Naive thymus-derived CD8-positive, alpha-beta T cell (primary cell): ENCODE data around the gene RASD2. TPM values are rescaled to one million over a fixed set of nuclear protein-coding genes. Genes with fewer than 3 reads are reported as not detected.

ENCODE experiments used
- ATAC-seq, 2 donors: fragments of 150-1000 bp; cut with Tn5 transposase in 1 of 2; sonication (Bioruptor Pico), chemical (Tn5 transposase) in 1 of 2; 1 replicate in 1 of 2; 2 replicates in 1 of 2; pipeline ENCODE4 v1.10.0; 2021; ENCODE audit warnings: mild to moderate bottlenecking in 2 of 2, moderate library complexity in 2 of 2
- POLR2A ChIA-PET: fragments of 350-600 bp; sonication (Branson Sonifier 250); formaldehyde crosslinking; loops from one replicate; lab custom pipeline; 2021; ENCODE audit warnings: antibody characterized with exemption; lab: Charles Lee
- DNase-seq, 10 donors: peaks; one replicate each; pipeline versions ENCODE4 v3.0.0 to v3.0.0-alpha.2; 2020 to 2022
- H3K27ac Mint-ChIP-seq, 10 donors: one replicate each; pipeline ENCODE4 v1.8.0; 2020 to 2022; ENCODE audit warnings: mild to moderate bottlenecking in 10 of 10, mixed read lengths in 10 of 10, moderate library complexity in 4 of 10, inconsistent platforms in 1 of 10
- H3K27me3 Mint-ChIP-seq, 5 donors: one replicate each; pipeline ENCODE4 v1.8.0; 2021 to 2022; ENCODE audit warnings: mixed read lengths in 5 of 5
- H3K36me3 Mint-ChIP-seq, 3 donors: one replicate each; pipeline ENCODE4 v1.8.0; 2020 to 2022; ENCODE audit warnings: mixed read lengths in 3 of 3, mild to moderate bottlenecking in 2 of 3, inconsistent platforms in 1 of 3
- H3K4me1 Mint-ChIP-seq, 4 donors: one replicate each; pipeline ENCODE4 v1.8.0; 2021 to 2022; ENCODE audit warnings: mixed read lengths in 4 of 4
- H3K4me3 Mint-ChIP-seq, 10 donors: one replicate each; pipeline ENCODE4 v1.8.0; 2020 to 2022; ENCODE audit warnings: mild to moderate bottlenecking in 10 of 10, mixed read lengths in 10 of 10, moderate library complexity in 6 of 10, inconsistent platforms in 1 of 10
- H3K9me3 Mint-ChIP-seq, 9 donors: one replicate each; pipeline ENCODE4 v1.8.0; 2020 to 2022; ENCODE audit warnings: mixed read lengths in 9 of 9, mild to moderate bottlenecking in 3 of 9, inconsistent platforms in 1 of 9, moderate library complexity in 1 of 9
- polyA plus RNA-seq, 3 donors: library from polyadenylated mRNA; unstranded; fragments of 300-500 nt; fragmentation: Illumina TruSeq; gene quantifications; one replicate each; pipeline ENCODE4 v1.2.3, GENCODE V29; 2021
- total RNA-seq, 8 experiments: library from RNA in 2 of 8; stranded (reverse) in 2 of 8; gene quantifications; one replicate each; pipeline ENCODE4 v1.2.3 and lab custom pipeline; 2021 to 2026

RASD2 gene
- total and polyA plus RNA-seq, 5 experiments from 2014 or later = 0.11 TPM; not detected in 4

- H3K36me3 Mint-ChIP-seq = peaks cover 0 to 1% (median 0%) of the 10 kb centered on the region in 3 donors
- no peaks in the 10 kb centered on the region for H3K9me3 Mint-ChIP-seq
- H3K4me3 Mint-ChIP-seq = no peak overlapping the region
- POLR2A ChIA-PET = no interaction called here
- H3K27ac Mint-ChIP-seq = no peak overlapping the region
- ATAC-seq (no peak), DNase-seq (no peak)
- H3K27me3 Mint-ChIP-seq = peaks cover 0 to 7% (median 0%) of the 10 kb centered on the region in 5 donors
- H3K4me1 Mint-ChIP-seq = peaks cover 0 to 2% (median 0%) of the 10 kb centered on the region in 4 donors
Measured at GRCh38 chr22:35599364-35599763, 58.7 kb downstream of the RASD2 start.

- ATAC-seq = no peak
- H3K9me3 Mint-ChIP-seq = no peaks in the 10 kb centered on the region
Measured at GRCh38 chr22:35600476-35600875, 59.8 kb downstream of the RASD2 start.

GRCh38 chr22:35601013-35601580 lies 60.5 kb downstream of the RASD2 start:
- H3K4me3 Mint-ChIP-seq = no peak overlapping the region
- ATAC-seq (no peak), DNase-seq (no peak)
- POLR2A ChIA-PET = no interaction called here
- peaks cover 0 to 2% (median 0%) of the 10 kb centered on the region in 4 donors for H3K4me1 Mint-ChIP-seq
- no peak overlapping the region for H3K27ac Mint-ChIP-seq
- no peaks in the 10 kb centered on the region for H3K36me3 Mint-ChIP-seq
- H3K9me3 Mint-ChIP-seq = no peaks in the 10 kb centered on the region
- peaks cover 0 to 4% (median 1%) of the 10 kb centered on the region in 5 donors for H3K27me3 Mint-ChIP-seq

More at GRCh38 chr22:35600476-35600875, 59.8 kb downstream of the RASD2 start:
- H3K27ac Mint-ChIP-seq = no peak overlapping the region
- H3K27me3 Mint-ChIP-seq = peaks cover 0 to 2% (median 0%) of the 10 kb centered on the region in 5 donors
- peaks cover 0 to 2% (median 0%) of the 10 kb centered on the region in 4 donors for H3K4me1 Mint-ChIP-seq
- H3K4me3 Mint-ChIP-seq = no peak overlapping the region
- no peaks in the 10 kb centered on the region for H3K36me3 Mint-ChIP-seq
- DNase-seq = no peak
- POLR2A ChIA-PET = no interaction called here

GRCh38 chr22:35601743-35602615 lies 61.3 kb downstream of the RASD2 start:
- POLR2A ChIA-PET = no interaction called here
- no peak overlapping the region for H3K4me3 Mint-ChIP-seq
- no peaks in the 10 kb centered on the region for H3K9me3 Mint-ChIP-seq
- ATAC-seq (no peak), DNase-seq (no peak)
- H3K4me1 Mint-ChIP-seq = peaks cover 0 to 2% (median 0%) of the 10 kb centered on the region in 4 donors
- H3K36me3 Mint-ChIP-seq = no peaks in the 10 kb centered on the region
- no peak overlapping the region for H3K27ac Mint-ChIP-seq
- H3K27me3 Mint-ChIP-seq = peaks cover 0 to 10% (median 5%) of the 10 kb centered on the region in 5 donors

Other genes with a start within 250 kb of the RASD2 start
- 10 to 100 TPM; 45.9 to 47.8 TPM for gene TOM1, start 240.9 kb upstream of the RASD2 start, total RNA-seq
- 10 to 100 TPM; 26.6 to 29.6 (median 29.2) TPM for gene TOM1, start 240.9 kb upstream of the RASD2 start, polyA plus RNA-seq
- 1 to 10 TPM; 2.6 to 3.1 TPM for gene HMOX1, start 159.7 kb upstream of the RASD2 start, total RNA-seq
- under 1 TPM in 1 of 3 donors, not detected in 2; 0.65 TPM for gene HMOX1, start 159.7 kb upstream of the RASD2 start, polyA plus RNA-seq
- 10 to 100 TPM; 64.3 to 68.1 TPM for gene MCM5, start 140.7 kb upstream of the RASD2 start, total RNA-seq
- 10 to 100 TPM; 22.3 to 25.6 (median 25.6) TPM for gene MCM5, start 140.7 kb upstream of the RASD2 start, polyA plus RNA-seq
- gene MB, start 76.5 kb downstream of the RASD2 start, total RNA-seq = not detected
- gene MB, start 76.5 kb downstream of the RASD2 start, polyA plus RNA-seq = not detected
- 10 to 100 TPM; 37.7 to 40.5 TPM for gene APOL6, start 107.6 kb downstream of the RASD2 start, total RNA-seq
- 10 to 100 TPM; 13.6 to 20.8 (median 15.5) TPM for gene APOL6, start 107.6 kb downstream of the RASD2 start, polyA plus RNA-seq
- not detected for gene APOL5, start 177.0 kb downstream of the RASD2 start, total RNA-seq
- gene APOL5, start 177.0 kb downstream of the RASD2 start, polyA plus RNA-seq = not detected